Activated CD4-positive, alpha-beta T cell treated with anti-CD3 and anti-CD28 coated beads, Interleukin-10, Interleukin-2, amounts not matched to agents 100 ng/mL and 50 ng/mL, durations not matched to agents 16 hours and 8 hours (primary cell): ENCODE results near the gene IGSF8.
"Not testable (repeated sequence)": the region's sequence is repeated elsewhere in the genome, so short reads cannot be mapped to it uniquely, and the experiment has no call there.

ENCODE experiments used
- DNase-seq: peaks from one replicate; pipeline ENCODE4 v3.0.0-alpha.2; 2020

Gene IGSF8

DNA sequence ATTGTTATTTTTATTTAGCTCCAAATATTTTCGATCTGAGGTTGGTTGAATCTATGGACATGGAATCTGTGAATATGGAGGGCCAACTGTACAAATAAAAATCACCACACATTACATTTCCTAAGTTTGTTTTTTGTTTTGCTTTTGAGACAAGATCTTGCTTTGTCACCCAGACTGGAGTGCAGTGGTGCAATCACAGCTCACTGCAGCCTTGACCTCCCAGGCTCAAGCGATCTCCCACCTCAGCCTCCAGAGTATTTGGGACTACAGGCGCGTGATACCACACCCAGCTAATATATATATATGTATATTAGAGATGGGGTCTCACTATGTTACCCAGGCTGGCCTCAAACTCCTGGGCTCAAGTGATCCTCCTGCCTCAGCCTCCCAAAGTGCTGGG lies 27.9 kb upstream of the IGSF8 start:
- DNase-seq, result not testable (repeated sequence)

DNA sequence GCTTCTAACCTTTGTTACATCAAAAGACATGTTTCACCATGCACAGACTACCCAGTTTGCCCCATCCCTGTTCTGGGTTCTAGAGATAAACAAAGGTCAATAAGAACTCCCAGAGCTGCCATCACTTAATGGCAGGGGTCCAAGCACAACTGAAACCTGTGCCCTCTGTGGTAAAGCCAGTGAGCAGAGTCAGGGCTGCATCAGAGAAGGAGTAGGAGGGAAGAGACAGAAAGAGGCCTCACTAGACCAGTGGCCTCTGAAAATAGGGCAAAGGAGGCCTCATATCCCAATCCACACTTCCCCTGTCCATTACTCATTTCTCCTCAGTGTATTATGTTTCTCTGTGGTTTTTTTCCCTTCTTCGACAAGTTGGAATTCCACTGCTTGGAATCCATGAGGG lies 27.3 kb upstream of the IGSF8 start:
- DNase-seq, result no peak

DNA sequence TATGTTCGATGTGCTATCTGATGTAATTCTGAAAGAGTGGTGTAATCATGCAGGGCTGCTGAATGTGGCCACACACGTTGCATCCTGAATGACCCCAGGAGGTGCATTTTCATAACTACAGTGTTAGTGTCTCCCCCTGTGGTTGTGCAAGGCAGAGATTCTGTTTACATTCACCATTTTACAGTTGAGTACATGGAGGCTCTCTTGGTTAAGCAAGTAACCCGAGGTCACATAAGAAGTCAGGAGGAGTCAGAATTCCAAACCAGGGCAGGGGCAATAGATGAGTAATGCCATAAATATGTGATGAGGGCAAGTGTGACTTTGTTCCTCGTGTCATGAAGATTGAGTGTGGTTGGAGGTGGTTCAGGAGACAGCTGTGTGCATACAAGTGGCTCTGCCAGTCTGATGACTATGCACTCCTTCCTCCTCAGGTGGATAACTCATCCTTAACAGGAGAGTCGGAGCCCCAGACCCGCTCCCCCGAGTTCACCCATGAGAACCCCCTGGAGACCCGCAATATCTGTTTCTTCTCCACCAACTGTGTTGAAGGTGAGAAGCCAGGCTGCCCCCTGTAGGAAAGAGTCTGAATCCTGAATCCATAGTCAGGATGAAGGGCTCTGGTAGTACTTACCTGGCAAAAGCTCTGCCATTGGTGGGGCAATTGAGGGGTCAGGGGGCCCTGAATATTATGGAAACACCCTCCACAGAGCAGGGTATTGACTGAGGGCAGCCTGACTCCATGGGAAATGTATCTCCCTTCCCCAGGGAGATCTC lies 26.5 kb upstream of the IGSF8 start:
- DNase-seq, result no peak

DNA sequence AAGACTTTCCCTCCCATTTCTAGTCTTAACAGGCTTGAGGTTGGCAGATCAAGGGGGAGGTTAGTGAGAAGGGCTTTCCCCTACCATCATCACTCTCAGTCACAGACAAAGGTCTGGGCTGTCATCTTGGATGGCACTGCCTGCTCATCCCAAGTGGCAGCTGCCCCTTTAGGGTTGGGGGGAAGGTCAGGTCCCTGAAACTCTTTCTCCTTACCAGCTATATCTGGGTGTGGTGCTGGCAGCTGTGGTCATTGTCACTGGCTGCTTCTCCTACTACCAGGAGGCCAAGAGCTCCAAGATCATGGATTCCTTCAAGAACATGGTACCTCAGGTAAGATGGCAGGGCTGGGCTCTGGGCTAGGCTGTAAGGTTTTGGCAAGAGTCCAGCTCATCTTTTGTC lies 25.3 kb upstream of the IGSF8 start:
- DNase-seq, result no peak

DNA sequence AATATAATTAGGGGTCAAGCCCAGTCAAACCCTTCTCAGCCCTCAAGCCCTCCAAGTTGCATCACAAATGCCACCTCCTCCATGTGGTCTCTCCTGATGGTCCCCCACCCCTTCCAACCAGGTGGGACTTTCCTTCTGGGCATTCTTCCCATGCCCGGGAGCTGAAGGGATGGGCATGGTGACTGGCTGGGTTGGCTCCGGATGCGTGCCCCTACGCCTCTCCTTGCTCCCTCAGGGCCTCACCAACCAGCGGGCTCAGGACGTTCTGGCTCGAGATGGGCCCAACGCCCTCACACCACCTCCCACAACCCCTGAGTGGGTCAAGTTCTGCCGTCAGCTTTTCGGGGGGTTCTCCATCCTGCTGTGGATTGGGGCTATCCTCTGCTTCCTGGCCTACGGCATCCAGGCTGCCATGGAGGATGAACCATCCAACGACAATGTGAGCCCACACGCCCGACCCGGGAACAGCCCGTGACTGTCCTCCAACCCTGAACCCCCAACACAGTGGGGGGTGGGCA lies 24.6 kb upstream of the IGSF8 start:
- DNase-seq, result no peak

DNA sequence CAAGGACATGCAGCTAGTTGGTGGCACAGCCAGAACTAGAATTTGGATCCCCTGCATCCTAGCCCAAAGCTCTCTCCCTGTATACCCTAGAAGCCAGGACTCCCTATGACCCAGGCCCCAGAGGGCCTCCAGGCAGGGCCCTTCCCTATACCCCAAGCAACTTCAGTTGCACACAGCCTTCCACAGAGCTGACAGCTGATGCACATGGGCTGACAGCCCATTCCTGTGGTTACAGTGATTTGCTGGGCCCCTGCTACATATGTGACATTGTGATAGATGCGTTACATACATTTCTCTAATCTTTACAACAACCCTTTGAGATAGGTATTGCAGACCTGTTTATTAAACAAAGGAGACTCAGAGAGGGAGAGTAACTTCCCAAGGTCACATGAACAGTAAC lies 23.0 kb upstream of the IGSF8 start:
- no peak for DNase-seq

DNA sequence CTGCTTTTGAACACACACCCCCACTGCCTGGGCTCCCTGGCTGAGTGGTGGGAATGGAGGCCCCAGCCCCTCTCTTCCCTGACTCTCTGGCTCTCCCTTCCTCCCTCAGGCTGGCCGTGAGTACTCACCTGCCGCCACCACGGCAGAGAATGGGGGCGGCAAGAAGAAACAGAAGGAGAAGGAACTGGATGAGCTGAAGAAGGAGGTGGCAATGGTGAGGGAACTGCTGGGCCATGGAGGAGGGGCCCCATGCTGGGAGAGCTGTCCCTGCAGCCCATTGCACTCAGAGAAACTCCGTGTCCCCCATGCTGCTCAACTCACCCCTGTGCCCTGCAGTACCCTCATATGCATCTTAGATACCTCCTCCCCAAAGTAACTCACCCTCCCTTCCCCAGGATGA lies 22.4 kb upstream of the IGSF8 start:
- DNase-seq, result no peak

DNA sequence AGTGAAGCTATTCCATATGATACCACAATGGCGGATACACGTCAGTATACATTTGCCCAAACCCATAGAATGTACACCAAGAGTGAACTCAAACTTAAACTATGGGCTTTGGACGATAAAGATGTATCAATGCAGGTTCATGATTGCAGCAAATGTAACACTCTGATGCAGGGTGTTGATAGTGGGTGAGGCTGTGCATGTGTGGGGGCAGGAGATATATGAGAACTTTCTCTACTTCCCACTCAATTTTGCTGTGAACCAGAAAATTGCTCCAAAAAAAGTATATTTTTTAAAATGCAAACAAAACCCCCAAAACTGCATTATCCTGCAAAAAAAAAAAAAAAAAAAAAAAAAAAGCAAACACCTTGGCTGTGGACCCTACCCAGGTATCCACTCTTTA lies 20.5 kb upstream of the IGSF8 start:
- no peak for DNase-seq

DNA sequence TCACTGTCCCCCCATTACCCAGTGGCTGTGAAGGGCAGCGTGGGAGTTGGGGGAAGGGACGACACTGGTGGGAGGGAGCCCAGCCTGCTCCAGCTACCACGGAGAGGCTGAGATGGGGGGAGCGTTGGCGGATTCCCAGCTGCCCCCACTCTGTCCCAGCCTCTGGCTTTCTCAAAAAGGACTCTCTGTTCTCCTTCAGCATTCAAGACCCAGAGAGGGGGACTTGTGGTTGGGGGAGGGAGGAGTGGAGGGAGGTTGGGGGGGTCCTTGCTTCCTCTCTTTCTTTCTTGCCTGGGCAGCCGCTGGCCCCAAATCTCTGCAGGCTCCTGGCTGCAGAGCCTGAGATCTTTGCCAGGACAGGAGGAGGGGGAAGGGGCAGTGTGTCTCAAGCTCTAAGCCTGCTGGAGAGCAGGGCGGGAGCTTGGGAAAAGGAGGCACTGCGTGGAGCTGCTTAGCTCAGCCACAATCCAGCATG lies 19.3 kb upstream of the IGSF8 start:
- DNase-seq, result no peak

DNA sequence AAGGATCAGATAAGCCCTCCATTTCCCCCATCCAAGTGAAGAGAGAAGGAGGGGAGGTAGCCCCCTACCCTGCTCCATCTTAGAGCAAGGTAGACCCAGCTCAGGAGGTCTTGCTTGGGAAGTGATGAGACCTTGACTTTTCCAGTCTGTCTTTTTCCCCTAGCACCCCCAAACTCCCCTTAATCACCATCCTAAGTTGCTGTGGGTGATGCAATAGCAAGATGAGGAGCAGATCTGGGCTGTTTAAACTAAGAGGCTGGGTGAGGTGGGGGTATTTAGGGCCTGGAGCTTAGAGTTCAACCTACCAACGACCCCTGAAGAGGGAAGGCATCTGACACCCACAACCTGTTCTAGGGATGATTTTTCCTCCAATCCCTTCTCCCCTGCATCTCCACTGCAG lies 18.9 kb upstream of the IGSF8 start:
- no peak for DNase-seq

DNA sequence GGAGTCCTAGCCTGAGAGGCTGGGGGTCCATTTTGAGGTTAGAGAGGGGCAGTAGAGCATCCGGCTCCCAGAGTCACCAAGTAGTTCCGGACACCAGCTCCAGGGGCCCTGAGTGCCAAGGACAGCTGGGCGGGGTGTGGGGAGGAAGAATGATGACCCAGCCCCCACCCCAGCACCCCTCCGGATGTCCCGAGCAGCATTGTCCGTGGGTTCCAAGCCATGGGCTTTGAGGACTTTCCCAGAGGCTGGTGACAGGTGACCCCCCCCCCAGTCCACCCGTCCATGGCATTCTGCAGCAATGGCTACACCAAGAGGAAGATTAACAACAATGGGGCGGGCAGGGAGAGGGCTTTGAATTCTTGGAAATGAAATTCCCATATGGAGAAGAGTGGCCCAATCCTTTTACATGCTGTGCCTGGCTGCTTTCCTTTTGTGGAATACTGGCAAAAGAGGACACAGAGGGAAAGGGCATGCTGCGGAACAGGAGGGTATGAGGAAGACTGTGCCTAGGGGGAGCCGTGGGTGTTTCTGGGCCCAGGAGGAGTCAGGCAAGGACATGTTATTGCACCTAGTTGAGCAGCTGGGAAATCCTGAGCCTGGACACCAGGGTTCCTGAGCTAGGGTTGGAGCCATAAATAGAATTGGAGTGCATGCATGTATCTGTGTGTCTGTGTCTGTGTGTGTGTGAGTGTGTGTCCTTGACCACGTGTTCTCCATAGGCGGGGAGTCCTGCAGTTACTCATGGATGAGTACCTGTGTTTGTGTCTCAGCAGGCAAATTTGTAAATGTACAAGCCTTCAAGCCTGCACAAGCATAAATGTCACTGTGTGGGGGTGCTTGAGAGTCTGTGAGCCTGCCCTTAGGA lies 18.1 kb upstream of the IGSF8 start:
- DNase-seq, result no peak

DNA sequence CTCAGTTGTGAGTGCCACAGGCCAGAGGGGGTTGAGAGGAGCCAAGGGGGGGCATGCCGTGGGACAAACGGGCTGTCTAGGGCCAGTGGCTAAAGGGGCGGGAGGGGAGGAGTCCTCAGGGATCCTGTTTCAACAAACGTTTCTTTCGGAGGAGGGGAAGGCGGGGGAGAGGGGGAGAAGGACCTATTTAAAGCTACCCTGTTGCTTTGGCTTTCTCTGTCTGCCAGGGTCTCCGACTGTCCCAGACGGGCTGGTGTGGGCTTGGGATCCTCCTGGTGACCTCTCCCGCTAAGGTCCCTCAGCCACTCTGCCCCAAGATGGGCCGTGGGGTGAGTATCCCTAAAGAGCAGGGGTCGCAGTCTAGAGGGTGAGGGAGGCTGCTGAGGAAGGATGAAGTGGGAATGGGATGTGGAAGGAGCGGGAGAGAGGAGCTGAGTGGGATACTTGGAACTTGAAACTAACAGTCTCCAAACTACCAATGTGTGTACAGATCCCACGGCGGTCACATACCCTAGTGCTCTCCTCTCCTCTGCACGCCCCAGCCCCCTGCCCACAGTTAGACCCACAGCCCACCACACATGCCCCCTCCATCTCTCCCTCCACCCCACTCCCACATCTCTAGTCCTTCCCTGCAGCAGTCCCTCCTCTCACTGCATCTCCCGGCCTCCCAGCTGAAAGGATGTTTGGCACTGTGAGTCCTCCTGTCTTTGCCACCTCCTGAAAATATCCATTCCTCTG lies 17.3 kb upstream of the IGSF8 start, which contains the start of gene ATP1A2:
TSS of gene ATP1A2 (plus strand) at position 215 of the 738 bp plus-strand sequence. CDS start at position 318, 103 bp downstream.
- DNase-seq, result no peak

DNA sequence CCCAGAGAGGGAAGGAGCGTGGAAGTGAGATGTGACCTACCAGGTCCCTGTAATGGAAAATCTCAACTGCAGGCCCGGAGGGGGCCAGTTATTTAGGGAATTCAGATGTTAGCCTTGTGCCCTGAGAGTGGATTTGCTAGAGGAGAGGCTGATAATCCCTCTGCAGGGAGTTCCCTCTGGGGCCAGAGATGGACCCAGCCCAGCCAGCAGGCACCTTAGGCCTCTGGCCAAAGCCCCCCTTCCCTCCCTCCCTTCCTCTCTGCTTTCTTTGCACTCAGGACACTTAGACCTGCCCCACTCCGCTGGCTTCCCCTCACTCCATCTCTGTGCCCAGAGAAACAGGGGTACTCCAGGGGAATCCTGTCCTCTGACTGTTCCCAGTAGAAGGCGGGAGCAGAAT lies 15.7 kb upstream of the IGSF8 start:
- no peak for DNase-seq

DNA sequence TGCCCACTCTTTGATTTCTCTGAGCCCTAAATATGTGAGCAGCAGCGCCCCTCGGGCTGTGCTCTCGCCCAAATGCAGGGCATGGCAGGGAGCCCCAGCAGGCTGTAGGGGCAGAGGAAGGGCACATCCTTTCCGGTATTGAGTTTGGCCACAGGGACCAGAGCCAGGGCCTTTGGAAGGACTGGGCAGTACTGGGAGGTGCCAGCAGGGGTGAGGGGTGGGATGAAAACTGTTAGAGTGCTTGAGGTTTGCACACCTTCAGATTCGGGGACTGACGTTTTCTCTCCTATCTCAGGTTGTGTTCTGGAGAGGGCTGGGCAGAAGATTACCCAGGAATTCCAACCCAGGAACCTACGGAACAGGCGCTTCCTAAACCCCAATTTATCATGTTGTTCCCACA lies 15.0 kb upstream of the IGSF8 start:
- DNase-seq, result no peak

DNA sequence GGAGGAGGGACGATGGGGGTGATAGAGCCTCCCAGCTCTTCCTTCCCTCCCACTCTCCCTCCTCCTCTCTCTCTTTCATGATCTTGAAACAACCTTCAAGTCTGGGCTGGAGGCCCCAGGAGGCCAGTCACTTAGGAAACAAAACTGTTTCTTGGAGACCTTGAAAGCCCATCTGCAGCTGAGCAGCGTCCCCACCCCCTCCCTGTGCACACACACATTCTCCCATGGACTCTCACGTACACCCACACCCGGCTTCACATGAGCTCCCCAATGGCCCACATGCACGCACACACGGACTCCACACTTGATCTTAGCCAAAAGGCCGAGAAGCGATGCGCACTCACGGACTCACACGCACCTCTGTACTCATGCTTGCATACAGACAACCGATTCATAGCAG lies 13.9 kb upstream of the IGSF8 start:
- DNase-seq, result no peak

DNA sequence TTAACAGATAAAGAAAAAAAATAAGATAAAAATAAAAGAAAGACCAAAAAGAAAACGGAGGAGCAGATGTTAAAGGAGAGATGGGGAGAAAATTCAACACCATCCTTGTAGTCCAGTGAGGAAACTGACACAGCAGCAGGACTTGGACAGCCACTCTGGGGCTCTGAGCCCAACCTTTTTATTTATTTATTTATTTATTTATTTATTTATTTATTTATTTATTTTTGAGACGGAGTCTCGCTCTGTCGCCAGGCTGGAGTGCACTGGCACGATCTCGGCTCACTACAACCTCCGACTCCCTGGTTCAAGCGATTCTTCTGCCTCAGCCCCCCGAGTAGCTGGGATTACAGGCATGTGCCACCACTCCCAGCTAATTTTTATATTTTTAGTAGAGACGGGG lies 13.0 kb upstream of the IGSF8 start:
- DNase-seq, result not testable (repeated sequence)

DNA sequence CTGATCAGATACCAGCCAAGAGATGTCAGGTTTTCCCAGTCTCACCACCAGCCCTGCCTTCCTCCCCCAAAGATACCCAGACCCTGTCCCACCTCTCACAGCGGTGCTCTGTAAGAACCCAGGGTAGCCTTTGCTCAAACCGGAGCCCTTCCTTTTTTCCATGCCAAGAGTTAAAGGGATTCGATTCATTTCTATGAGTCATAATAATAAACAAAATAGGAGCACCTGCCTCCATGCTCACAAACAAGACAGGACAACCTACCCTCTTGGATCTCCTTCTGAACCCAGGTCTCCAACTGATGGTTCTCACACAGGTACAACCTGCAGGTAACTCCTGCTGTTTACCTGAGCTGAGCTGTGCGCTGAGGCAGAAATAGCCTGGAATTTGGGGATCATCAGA lies 11.3 kb upstream of the IGSF8 start:
- no peak for DNase-seq

DNA sequence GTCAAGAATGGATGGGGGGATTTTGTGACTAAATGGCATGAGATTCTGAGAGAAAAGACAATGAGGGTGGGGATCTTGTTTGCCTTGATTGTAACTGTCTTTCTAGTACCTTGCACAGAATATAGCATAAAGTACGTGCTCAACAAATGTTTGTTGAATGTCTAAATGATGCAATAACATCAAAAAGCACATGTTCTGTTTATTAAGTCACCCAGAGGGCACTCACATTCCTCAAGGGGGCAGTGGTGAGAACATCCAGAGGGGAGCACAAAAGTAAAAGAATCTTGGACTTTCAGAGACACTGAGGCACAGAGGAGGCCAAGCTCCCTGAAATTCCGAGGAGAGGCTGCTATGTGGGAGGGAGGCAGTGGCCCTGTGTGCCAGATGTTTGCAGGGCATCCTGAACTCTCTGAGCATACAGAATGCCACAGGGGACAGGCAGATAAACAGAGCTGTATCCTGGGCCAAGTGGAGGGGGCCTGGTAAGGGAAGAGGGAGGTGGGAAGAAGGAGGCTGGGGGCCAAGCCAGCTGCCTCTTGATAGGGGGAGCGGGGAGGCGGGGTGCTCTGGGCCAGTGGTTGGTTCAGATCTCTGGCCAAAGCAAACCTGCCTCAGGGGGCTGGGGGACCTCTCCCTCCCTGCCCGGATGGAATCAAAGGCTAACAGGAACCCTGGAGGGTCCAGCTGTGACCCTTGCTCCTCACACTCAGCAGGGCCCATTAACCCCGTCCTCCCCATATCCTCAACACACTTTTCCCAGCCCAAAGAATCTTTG lies 10.7 kb upstream of the IGSF8 start:
- DNase-seq, result peak; percentile 56

DNA sequence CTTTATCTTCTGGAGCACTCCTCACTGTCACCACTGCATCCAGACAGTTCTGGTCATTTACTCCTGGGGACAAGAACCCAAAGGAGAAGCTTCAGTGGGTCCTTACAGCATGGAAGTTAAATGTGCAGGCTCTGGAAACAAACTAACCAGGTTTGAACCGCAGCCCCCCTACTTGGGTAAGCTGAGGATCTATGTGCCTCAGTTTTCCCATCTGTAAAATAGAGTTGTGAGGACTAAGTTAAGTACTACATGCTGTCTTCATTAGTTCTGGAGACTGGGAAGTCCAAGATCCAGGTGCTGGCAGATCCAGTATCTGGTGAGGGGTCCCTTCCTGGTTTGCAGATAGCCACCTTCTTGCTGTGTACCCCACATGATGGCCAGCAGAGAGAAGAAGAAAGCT lies 9.1 kb upstream of the IGSF8 start:
- DNase-seq, result no peak

DNA sequence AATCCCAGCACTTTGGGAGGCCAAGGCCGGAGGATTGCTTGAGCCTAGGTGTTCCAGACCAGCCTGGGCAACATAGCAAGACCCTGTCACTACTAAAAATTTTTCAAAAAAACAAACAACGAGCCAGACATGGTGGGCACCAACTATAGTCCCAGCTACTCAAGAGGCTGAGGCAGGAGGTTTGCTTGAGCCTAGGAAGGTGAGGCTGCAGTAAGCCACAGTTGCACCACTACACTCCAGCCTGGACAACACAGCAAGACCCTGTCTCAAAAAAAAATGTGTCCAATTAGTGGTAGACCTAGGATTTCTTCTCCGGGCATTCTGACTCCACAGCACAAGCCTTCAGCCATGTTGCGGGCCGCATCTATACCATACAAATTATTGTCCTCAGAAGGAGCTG lies 6.7 kb upstream of the IGSF8 start:
- DNase-seq, result no peak

DNA sequence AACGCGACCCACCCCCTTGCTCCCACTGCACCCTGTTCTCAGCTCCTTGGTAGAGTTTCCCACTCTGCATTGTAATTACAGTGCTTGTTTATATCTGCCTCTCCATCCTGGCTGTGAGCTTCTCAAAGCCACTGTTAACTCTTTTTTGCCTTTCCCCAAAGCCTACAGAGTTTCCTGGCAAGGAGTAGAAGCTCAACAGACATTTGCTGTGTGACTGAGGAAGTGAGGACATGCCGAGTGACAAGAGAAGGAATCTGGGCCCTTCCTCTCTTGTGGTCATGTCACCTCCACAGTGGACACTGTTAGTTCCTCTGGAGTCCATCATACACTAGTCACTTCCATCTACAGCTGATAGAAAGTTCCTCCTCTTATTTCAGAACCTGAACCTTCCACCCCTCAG lies 6.1 kb upstream of the IGSF8 start:
- DNase-seq, result no peak

DNA sequence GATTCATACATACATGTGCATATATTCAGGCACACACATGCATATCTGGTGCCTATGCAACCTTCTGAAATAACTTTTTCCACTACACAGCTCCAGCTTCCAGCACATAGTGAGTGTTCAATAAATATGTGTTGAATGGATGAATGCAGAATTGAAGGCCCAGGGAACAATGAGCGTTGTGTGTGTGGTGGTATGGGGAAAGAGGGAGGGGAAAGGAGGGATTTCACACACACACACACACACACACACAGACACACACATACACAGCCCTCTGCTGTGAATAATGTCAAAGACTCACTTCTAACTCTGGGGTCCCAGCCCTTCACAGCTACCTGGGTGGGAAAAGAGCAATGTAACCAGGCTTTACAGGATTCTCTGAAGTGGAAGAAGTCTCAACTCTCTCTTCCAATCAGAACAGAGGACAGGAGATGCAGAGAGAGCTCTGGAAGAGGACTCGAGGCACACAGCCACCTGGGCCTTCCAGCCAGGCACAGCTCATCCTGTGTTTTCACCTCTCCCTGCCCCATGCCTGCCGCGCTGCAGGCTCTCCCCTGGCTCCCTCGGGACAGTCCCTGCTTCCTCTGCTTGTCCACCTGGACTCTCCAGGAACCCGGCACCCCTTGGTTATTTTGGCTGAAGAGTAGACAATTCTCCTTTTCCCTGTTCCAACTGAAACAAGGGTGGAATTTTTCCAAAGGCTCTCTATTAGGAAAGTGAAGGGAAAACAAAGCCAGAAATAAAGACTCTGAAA lies 5.4 kb upstream of the IGSF8 start:
- DNase-seq, result no peak
